Left hindlimb (tissue), 1 donor: ENCODE data around the gene NOM1.

Experiments
- DNase-seq: peaks from one replicate; pipeline ENCODE4 v3.0.0-alpha.2; 2018

The NOM1 gene

DNA sequence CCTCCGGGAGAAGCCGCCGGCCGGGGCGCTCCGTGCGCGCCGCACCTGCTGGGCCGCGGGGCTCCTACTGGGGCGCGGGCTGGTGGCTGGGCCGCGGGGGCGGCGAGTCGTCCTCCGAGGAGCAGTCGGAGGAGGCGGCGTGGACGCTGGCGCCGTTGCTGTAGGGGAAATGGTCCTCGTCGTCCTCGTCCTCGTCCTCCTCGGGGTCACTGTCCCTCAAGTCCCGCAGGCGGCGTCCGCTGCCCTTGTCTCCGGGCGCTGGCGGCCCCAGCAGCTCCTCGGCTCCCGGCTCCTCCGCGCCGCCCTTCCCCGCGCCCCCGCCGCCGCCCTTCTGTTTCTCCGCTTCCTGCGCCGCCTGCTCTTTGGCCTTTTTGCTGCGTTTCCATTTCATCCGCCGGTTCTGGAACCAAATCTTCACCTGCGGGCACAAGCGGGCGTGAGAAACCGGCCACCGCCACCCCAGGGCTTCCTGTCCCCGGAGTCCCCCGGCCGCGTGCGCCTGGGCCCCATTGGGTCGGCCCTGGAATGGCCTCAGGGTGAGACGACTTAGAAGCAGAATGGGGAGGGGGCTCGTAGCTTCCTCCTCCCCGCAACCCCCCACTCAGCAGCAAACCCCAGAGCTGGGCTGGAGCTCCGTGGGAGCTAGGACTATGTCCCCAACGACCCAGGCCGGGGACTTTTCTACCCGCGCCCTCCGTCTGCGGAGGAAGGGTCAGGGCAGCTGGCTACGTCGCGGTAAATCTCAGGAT lies 56.1 kb downstream of the NOM1 start:
- DNase-seq: no peak

GRCh38 chr7:157006205-157006747 lies 56.8 kb downstream of the NOM1 start:
- no peak for DNase-seq

DNA sequence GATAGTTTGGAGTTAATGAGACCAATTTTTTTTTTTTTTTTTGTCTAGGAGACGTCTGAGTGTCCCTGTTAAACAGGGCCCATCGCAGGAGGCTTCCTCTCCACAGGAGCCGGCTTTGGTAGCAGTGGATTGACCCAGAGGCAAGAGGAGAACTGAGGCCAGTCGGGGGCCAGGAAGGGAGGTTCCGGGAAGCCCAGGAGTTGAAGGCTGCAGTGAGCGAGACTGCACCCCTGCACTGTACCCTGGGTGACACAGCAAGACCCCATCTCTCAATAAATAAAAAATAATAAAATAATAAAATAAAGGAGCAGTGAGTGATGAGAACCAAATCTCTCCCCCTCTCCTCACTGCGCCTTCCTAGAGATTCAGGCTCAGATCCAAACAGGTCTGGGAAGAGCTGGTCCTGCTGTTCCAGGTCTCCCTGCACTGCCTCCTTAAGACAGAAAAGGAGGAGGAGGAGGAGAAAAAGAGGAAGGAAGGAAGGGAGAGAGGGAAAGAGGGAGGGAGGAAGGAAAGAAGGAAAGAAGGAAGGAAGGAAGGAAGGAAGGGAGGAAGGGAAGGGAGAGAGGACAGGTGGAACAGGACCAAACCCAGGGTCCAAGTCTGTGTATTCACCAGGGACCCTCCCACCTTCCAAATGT lies 57.4 kb downstream of the NOM1 start:
- DNase-seq: no peak

DNA sequence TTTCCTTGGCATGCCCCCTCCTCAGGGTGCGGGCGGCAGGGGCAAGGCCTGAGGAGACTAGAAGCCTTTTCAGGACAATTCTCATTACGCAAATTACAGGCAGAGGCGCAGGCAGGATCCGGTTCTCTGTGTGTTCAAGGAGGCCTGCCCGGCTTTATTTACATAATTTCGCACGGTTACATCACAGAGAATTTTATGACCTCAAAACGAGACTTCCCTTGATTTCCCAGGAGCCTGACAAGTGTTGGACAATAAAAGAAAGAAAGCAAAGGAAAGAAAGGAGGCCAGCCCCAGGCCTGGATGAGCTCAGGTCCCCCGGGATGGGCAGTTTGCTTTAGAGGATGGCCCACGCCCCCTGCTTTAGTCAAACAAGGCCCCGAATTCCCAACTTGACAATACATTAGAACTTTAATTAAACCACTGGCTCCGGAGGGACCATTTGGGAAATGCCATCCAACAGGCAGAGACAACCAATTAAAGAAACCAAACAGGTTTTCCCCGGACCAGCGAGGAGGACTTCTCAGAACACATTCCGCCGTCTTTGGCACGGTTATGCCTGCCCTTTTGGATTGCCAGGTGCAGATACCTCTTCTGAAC lies 58.1 kb downstream of the NOM1 start:
- DNase-seq: no peak

- DNase-seq: no peak
Observed at GRCh38 chr7:157008206-157009169, 59.0 kb downstream of the NOM1 start.

GRCh38 chr7:157009170-157009777 lies 59.8 kb downstream of the NOM1 start:
- DNase-seq: no peak

GRCh38 chr7:157009778-157010587 lies 60.5 kb downstream of the NOM1 start:
- DNase-seq: no peak

DNA sequence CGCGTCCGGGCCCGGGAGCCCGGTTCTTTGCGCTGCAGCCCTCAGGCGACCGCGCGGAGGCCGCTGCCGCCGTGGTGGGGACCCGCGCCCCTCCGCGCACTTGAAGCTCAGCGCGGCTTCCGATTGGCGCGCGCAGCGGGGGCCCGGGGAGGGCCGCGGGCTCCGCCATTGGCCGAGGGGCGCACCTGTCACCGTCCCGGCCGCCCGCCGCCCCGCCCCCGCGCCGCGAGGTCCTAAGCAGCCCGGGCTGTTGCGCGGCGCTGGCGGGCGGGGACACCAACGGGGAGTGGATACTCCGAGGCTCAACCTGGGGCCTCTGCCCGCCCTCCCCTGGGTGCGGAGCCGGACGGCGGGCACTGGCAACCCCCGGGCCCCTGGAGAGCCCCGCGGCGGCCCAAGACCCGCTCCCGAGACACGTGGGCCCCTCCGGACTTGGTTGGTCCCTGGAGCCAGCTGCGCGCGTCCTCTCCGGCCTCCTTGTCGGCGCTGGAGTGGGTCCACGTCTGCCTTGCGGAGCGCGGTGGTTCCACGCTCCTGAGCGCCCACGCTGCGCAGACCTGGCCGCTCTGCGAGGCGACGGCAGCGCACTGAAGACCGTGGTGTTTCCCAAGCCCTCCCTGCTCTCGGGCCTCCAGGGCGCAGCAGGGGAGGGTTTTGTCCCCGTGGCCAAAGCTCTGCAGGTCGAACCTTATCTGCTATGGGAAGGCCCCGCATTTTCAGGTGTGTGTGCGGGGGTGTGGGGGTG lies 61.2 kb downstream of the NOM1 start, which contains the start of gene MNX1:
TSS of gene MNX1 (minus strand) at position 76 of the 745 bp plus-strand sequence. CDS start 313 bp downstream, outside the sequence.
- DNase-seq: peak; percentile 59

GRCh38 chr7:157011333-157012112 lies 62.0 kb downstream of the NOM1 start:
- no peak for DNase-seq

- DNase-seq: no peak
Observed at GRCh38 chr7:157012113-157012547, 62.6 kb downstream of the NOM1 start.

- DNase-seq: no peak
Observed at GRCh38 chr7:157013101-157013500, 63.6 kb downstream of the NOM1 start.

- no peak for DNase-seq
Observed at GRCh38 chr7:157013602-157014549, 64.4 kb downstream of the NOM1 start.

DNA sequence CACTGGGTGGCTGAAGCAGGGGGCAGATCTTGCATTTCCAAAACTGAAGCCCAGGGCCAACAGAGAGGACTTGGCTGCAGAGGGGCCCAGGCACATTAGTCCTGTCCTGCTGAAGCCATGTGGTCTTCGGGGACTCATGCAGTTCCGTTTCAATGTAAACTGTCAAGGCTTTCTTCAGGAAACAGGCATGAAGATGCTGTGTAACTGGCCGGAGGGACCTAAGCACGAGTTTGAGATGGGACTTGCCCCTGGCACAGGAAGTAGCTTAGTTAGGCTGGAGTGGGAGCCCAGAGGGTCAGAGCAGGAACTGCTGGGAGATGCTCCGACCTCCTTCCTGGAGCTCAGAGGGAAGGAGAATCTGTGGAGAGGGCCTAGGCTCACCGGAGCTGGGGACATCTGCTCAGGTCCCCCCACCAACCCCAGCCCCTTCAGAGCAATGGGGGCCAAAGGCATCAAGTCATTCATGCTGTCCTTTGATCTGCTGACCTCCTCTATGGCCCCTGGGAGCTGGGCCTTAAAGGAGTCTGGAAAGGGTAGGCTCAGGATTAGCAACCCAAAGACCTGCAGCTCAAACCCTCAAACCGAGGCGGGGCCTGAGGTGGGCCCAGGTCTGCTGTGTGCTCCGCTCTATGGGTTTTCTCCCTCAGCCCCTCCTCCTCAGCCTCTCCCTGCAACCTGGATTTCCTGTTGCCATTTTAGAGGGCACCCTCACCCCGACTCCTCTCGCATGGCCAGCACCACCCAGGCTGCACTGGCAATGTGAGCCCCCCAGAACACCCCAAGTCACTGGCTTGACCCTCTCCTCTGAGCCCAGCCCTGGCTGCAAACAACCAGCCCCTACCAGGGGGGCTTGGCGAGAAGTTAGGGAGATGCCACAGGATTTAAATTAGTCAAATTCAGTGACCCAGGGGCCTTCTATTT lies 65.4 kb downstream of the NOM1 start:
- no peak for DNase-seq

GRCh38 chr7:157016024-157016351 lies 66.5 kb downstream of the NOM1 start:
- DNase-seq: no peak

DNA sequence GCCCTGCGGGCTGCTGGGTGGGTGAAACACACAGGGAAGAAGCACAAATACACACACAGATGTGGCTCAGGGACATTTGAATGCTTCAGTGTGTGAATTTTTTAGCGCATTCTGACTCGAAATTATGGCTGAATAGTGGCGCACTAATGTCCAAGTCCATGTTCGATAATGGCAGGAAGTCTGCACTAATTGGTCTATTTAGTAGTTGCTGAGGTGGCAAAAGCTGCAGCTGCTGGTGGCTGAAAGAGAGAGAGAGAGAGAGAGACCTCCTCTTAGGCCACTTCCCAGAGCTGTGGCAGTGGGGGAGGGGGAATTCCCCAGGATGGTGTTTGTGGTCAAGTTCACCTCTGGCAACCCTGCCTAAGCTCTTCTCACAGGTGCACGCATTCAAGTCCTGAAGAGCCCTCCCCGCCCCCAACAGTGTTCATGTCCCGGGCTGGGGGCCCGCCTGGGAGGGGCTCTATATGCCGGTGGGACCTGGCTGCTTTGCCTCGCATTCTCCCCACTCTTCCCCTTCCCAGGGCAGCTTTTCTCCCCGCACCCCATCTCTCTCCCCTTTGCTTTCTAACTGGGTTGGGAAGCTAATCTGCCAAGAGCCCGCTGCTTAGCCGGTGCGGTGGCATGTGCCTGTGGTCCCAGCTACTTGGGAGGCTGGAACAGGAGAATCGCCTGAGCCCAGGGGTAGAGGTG lies 67.0 kb downstream of the NOM1 start:
- no peak for DNase-seq

GRCh38 chr7:157017149-157017548 lies 67.6 kb downstream of the NOM1 start:
- DNase-seq: no peak
